Neuronal stem cell (in vitro differentiated cells): ENCODE measurements around the gene PRDM11.

Experiments used
- DNase-seq: peaks from one replicate; pipeline ENCODE4 v3.0.0-alpha.2; 2013; ENCODE audit warnings: low spot score
- H2AFZ ChIP-seq: one replicate; pipeline ENCODE4 v1.6.1; 2013; ENCODE audit warnings: mild to moderate bottlenecking, low read length, inconsistent platforms
- H2AK5ac ChIP-seq: 2 replicates; pipeline ENCODE4 v1.6.1; 2013; ENCODE audit warnings: low read depth, mild to moderate bottlenecking, inconsistent platforms, low read length, moderate library complexity, mixed read lengths
- H2BK120ac ChIP-seq: 2 replicates; pipeline ENCODE4 v1.6.1; 2013; ENCODE audit warnings: low read depth, mild to moderate bottlenecking, inconsistent platforms, low read length, moderate library complexity, mixed read lengths
- H2BK12ac ChIP-seq: one replicate; pipeline ENCODE4 v1.6.1; 2013; ENCODE audit warnings: low read length, inconsistent platforms
- H2BK15ac ChIP-seq: 2 replicates; pipeline ENCODE4 v1.6.1; 2013; ENCODE audit warnings: mild to moderate bottlenecking, low read length, inconsistent platforms, mixed read lengths
- H2BK5ac ChIP-seq: one replicate; pipeline ENCODE4 v1.6.1; 2013; ENCODE audit warnings: inconsistent platforms, mild to moderate bottlenecking, low read length, moderate library complexity
- H3K14ac ChIP-seq: one replicate; pipeline ENCODE4 v1.6.1; 2013; ENCODE audit warnings: low read length, inconsistent platforms
- H3K18ac ChIP-seq: 2 replicates; pipeline ENCODE4 v1.6.1; 2013; ENCODE audit warnings: low read length, inconsistent platforms
- H3K23ac ChIP-seq: 2 replicates; pipeline ENCODE4 v1.6.1; 2013; ENCODE audit warnings: low read depth, mild to moderate bottlenecking, mixed read lengths, low read length, inconsistent platforms; ENCODE audit not compliant: poor library complexity
- H3K27ac ChIP-seq: replicated peaks from 3 replicates; pipeline ENCODE4 v1.5.1; 2013; ENCODE audit warnings: low read length, inconsistent platforms
- H3K27me3 ChIP-seq, 3 experiments: 2 replicates each; pipeline ENCODE4 v1.6.1; 2013; ENCODE audit warnings: low read length in 3 of 3, mild to moderate bottlenecking in 2 of 3, inconsistent platforms in 1 of 3, low read depth in 1 of 3, mixed read lengths in 1 of 3, moderate library complexity in 1 of 3; ENCODE audit not compliant: control insufficient read depth in 3 of 3, insufficient read depth in 3 of 3
- H3K36me3 ChIP-seq, 2 donors: replicated peaks in 1 of 2; 2 replicates each; pipeline ENCODE4 v1.6.1; 2013; ENCODE audit warnings: low read length in 2 of 2; ENCODE audit not compliant: control insufficient read depth in 2 of 2, insufficient read depth in 2 of 2
- H3K4ac ChIP-seq: 2 replicates; pipeline ENCODE4 v1.6.1; 2013; ENCODE audit warnings: inconsistent platforms, mild to moderate bottlenecking, low read length, moderate library complexity
- H3K4me1 ChIP-seq, 2 donors: 1 replicate in 1 of 2; 2 replicates in 1 of 2; pipeline ENCODE4 v1.6.1; 2013; ENCODE audit warnings: low read length in 2 of 2, low read depth in 1 of 2; ENCODE audit not compliant: control insufficient read depth in 2 of 2, insufficient read depth in 1 of 2
- H3K4me2 ChIP-seq: one replicate; pipeline ENCODE4 v1.6.1; 2013; ENCODE audit warnings: mild to moderate bottlenecking, low read length, inconsistent platforms; ENCODE audit not compliant: insufficient read depth, poor library complexity, severe bottlenecking
- H3K4me3 ChIP-seq, 2 donors: 2 replicates each; pipeline ENCODE4 v1.5.1; 2013; ENCODE audit warnings: low read length in 2 of 2, mild to moderate bottlenecking in 2 of 2, inconsistent platforms in 1 of 2, moderate library complexity in 1 of 2
- H3K79me1 ChIP-seq: one replicate; pipeline ENCODE4 v1.6.1; 2013; ENCODE audit warnings: low read depth, mild to moderate bottlenecking, inconsistent platforms, low read length, moderate library complexity
- H3K9ac ChIP-seq: one replicate; pipeline ENCODE4 v1.6.1; 2013; ENCODE audit warnings: mild to moderate bottlenecking, low read depth, low read length, inconsistent platforms; ENCODE audit not compliant: poor library complexity
- H3K9me3 ChIP-seq, 2 donors: replicated peaks in 1 of 2; 2 replicates each; pipeline versions ENCODE3 to v1.6.1; 2013; ENCODE audit warnings: low read length in 2 of 2, mild to moderate bottlenecking in 2 of 2, inconsistent platforms in 1 of 2, low read depth in 1 of 2, mixed read lengths in 1 of 2, moderate library complexity in 1 of 2; ENCODE audit not compliant: control insufficient read depth in 2 of 2, insufficient read depth in 1 of 2
- H4K8ac ChIP-seq: one replicate; pipeline ENCODE4 v1.6.1; 2013; ENCODE audit warnings: low read depth, mild to moderate bottlenecking, inconsistent platforms, low read length, moderate library complexity
- H4K91ac ChIP-seq: one replicate; pipeline ENCODE4 v1.6.1; 2013; ENCODE audit warnings: low read length, low read depth, mild to moderate bottlenecking, inconsistent platforms; ENCODE audit not compliant: poor library complexity
- WGBS, 2 donors: extraction: QIAGEN DNeasy Blood & Tissue Kit; methylation state at CpG; one replicate each; pipeline ENCODE4 v1.1.7; 2013; ENCODE audit warnings: missing lambda C conversion rate in 2 of 2, mixed read lengths in 1 of 2; ENCODE audit not compliant: insufficient read length in 2 of 2, insufficient replicate concordance in 1 of 2; ENCODE audit errors: extremely low coverage in 2 of 2; 5-methylcytosine and 5-hydroxymethylcytosine counted together

PRDM11 gene

DNA sequence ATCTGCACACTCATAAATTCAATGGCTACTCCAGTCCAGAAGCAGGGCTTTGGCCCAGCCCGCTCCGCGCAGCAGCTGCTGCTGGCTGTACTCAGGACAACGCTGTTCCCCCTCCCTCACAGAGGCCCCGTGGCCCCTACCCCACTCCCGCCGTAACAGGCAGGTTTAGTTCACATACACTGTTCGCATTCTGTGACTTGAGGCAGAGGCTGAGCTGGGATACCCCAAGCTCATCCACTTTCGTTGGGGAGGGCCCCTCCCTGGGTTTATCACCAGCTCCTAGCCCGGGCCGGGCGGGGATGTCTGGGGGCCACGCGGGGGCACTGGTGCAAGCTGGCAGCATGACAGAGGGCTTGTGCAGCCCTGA lies 87.3 kb downstream of the PRDM11 start:
- H2BK120ac ChIP-seq: no peak overlapping the region
- no peaks in the 10 kb centered on the region for H3K9me3 ChIP-seq
- no peak for DNase-seq
- H4K91ac ChIP-seq: no peak overlapping the region
- no peak overlapping the region for H3K14ac ChIP-seq
- H2BK12ac ChIP-seq: no peak overlapping the region
- H3K36me3 ChIP-seq: no peaks in the 10 kb centered on the region
- H3K9ac ChIP-seq: no peak overlapping the region
- peak overlapping the region; percentile 7 for H3K18ac ChIP-seq
- peaks cover 0 to 5% (median 0%) of the 10 kb centered on the region in 3 experiments for H3K27me3 ChIP-seq
- H3K4me1 ChIP-seq: peaks cover 0 to 4% of the 10 kb centered on the region in 2 donors
- no peak overlapping the region for H3K27ac ChIP-seq
- H2BK5ac ChIP-seq: no peak overlapping the region
- no peak overlapping the region for H3K4me3 ChIP-seq
- no peak overlapping the region for H3K4me2 ChIP-seq
- H2BK15ac ChIP-seq: no peak overlapping the region
- no peak overlapping the region for H3K4ac ChIP-seq
- no peaks in the 10 kb centered on the region for H3K79me1 ChIP-seq
- no peak overlapping the region for H3K23ac ChIP-seq
- H4K8ac ChIP-seq: no peak overlapping the region
- no CpG with 5 or more reads among the region's 14 CpGs for WGBS, 2 donors
- H2AFZ ChIP-seq: no peak overlapping the region
- H2AK5ac ChIP-seq: peak overlapping the region; percentile 56

GRCh38 chr11:45234306-45235006 lies 88.0 kb downstream of the PRDM11 start:
- no peak overlapping the region for H3K4ac ChIP-seq
- H3K14ac ChIP-seq: no peak overlapping the region
- H2BK12ac ChIP-seq: no peak overlapping the region
- peak overlapping the region; percentile 56 for H2AK5ac ChIP-seq
- H2BK120ac ChIP-seq: no peak overlapping the region
- no peak overlapping the region for H3K4me3 ChIP-seq
- no peaks in the 10 kb centered on the region for H3K9me3 ChIP-seq
- no peak overlapping the region for H3K23ac ChIP-seq
- H4K8ac ChIP-seq: no peak overlapping the region
- H2AFZ ChIP-seq: no peak overlapping the region
- H3K27ac ChIP-seq: no peak overlapping the region
- no peak for DNase-seq
- H3K36me3 ChIP-seq: no peaks in the 10 kb centered on the region
- H3K9ac ChIP-seq: no peak overlapping the region
- H3K27me3 ChIP-seq: peaks cover 0 to 5% (median 0%) of the 10 kb centered on the region in 3 experiments
- H4K91ac ChIP-seq: no peak overlapping the region
- H2BK5ac ChIP-seq: no peak overlapping the region
- no peak overlapping the region for H3K4me2 ChIP-seq
- WGBS, 2 donors: no CpG with 5 or more reads among the region's 15 CpGs
- H3K79me1 ChIP-seq: no peaks in the 10 kb centered on the region
- no peak overlapping the region for H2BK15ac ChIP-seq
- peak overlapping the region; percentile 33 for H3K18ac ChIP-seq
- peaks cover 0 to 4% of the 10 kb centered on the region in 2 donors for H3K4me1 ChIP-seq

- Histone ChIP-seq H3K4me2 (no peak overlapping the region), H2AK5ac (no peak overlapping the region), H2BK5ac (no peak overlapping the region), H2BK12ac (no peak overlapping the region), H3K79me1 (no peaks in the 10 kb centered on the region), H4K91ac (no peak overlapping the region), H3K36me3 (no peaks in the 10 kb centered on the region), H3K14ac (peak overlapping the region; percentile 9), H3K9me3 (no peaks in the 10 kb centered on the region), H2BK120ac (no peak overlapping the region), H3K18ac (peak overlapping the region; percentile 57), H3K4ac (no peak overlapping the region), H3K4me3 (no peak overlapping the region), H2BK15ac (no peak overlapping the region), H4K8ac (no peak overlapping the region), H2AFZ (no peak overlapping the region), H3K27ac (no peak overlapping the region), H3K23ac (no peak overlapping the region), H3K4me1 (peaks cover 0 to 4% of the 10 kb centered on the region in 2 donors), H3K27me3 (peaks cover 0 to 5% (median 0%) of the 10 kb centered on the region in 3 experiments), H3K9ac (no peak overlapping the region)
- no CpG with 5 or more reads among the region's 4 CpGs for WGBS, 2 donors
- no peak for DNase-seq
Observed at GRCh38 chr11:45237711-45238315, 91.4 kb downstream of the PRDM11 start.

GRCh38 chr11:45238724-45239123 lies 92.3 kb downstream of the PRDM11 start:
- no peak for DNase-seq
- H3K4ac ChIP-seq: no peak overlapping the region
- no peak overlapping the region for H4K8ac ChIP-seq
- H3K27me3 ChIP-seq: peaks cover 0 to 10% (median 0%) of the 10 kb centered on the region in 3 experiments
- H3K14ac ChIP-seq: no peak overlapping the region
- H2AFZ ChIP-seq: no peak overlapping the region
- H3K9ac ChIP-seq: no peak overlapping the region
- H2AK5ac ChIP-seq: no peak overlapping the region
- H2BK5ac ChIP-seq: no peak overlapping the region
- H3K4me3 ChIP-seq: no peak overlapping the region
- H3K36me3 ChIP-seq: no peaks in the 10 kb centered on the region
- H3K4me2 ChIP-seq: no peak overlapping the region
- H3K27ac ChIP-seq: no peak overlapping the region
- no CpG with 5 or more reads among the region's 3 CpGs for WGBS, 2 donors
- no peaks in the 10 kb centered on the region for H3K79me1 ChIP-seq
- no peak overlapping the region for H3K23ac ChIP-seq
- H3K9me3 ChIP-seq: no peaks in the 10 kb centered on the region
- no peak overlapping the region for H2BK120ac ChIP-seq
- no peak overlapping the region for H4K91ac ChIP-seq
- no peak overlapping the region for H2BK12ac ChIP-seq
- H2BK15ac ChIP-seq: no peak overlapping the region
- peaks cover 0 to 2% of the 10 kb centered on the region in 2 donors for H3K4me1 ChIP-seq
- H3K18ac ChIP-seq: no peak overlapping the region
